Suprapubic skin (tissue), 4 donors: Measurements from ENCODE around the gene UNC5B.

Source experiments
- CTCF ChIP-seq, 2 donors: fragments of 200-600 bp in 1 of 2; fragments of 450-650 bp in 1 of 2; sonication (generic) in 1 of 2; IDR thresholded peaks; one replicate each; pipeline ENCODE4 v1.5.1; 2016 to 2019; ENCODE audit warnings: antibody characterized with exemption in 2 of 2, mild to moderate bottlenecking in 1 of 2, moderate library complexity in 1 of 2
- EP300 ChIP-seq: sonication (generic); formaldehyde crosslinking; IDR thresholded peaks from one replicate; pipeline ENCODE4 v1.6.1; 2017; ENCODE audit warnings: antibody characterized with exemption
- POLR2A ChIP-seq, 2 donors: fragments of 450-650 bp; IDR thresholded peaks; one replicate each; pipeline ENCODE4 v1.6.1; 2017; ENCODE audit warnings: antibody characterized with exemption in 2 of 2, mild to moderate bottlenecking in 2 of 2, moderate library complexity in 2 of 2
- POLR2AphosphoS5 ChIP-seq, 3 donors: sonication (generic); formaldehyde crosslinking; IDR thresholded peaks; one replicate each; pipeline ENCODE4 v1.6.1; 2017; ENCODE audit warnings: antibody characterized with exemption in 3 of 3

GRCh38 chr10:71330789-71331404 lies 118.5 kb downstream of the UNC5B start:
- no peak for TF ChIP-seq CTCF (IDR thresholded peaks at IDR 0.05)
- TF ChIP-seq EP300, result no peak
- no peak for TF ChIP-seq POLR2AphosphoS5 (IDR thresholded peaks at IDR 0.05)
- TF ChIP-seq POLR2A (IDR thresholded peaks at IDR 0.05), result no peak
